Amniotic stem cell (primary cell): ENCODE data around the gene DPEP1.
A peak's percentile ranks its signal among the peaks of the same experiment; 100 is the strongest.
"Not testable (repeated sequence)": the region's sequence is repeated elsewhere in the genome, so short reads cannot be mapped to it uniquely, and the experiment has no call there.

ENCODE experiments used
- DNase-seq: peaks from one replicate; lab custom pipeline; 2025; lab: John Stamatoyannopoulos, UW

The DPEP1 gene

GRCh38 chr16:89619840-89620239 lies 6.4 kb downstream of the DPEP1 start:
- no peak for DNase-seq

- no peak for DNase-seq
These were observed 7.0 kb downstream of the DPEP1 start for GRCh38 chr16:89620406-89620841.

- DNase-seq = no peak
These were observed 7.8 kb downstream of the DPEP1 start for GRCh38 chr16:89621136-89621697.

- DNase-seq = no peak
These were observed 8.4 kb downstream of the DPEP1 start for GRCh38 chr16:89621698-89622409.

- no peak for DNase-seq
These were observed 10.2 kb downstream of the DPEP1 start for GRCh38 chr16:89623511-89624261.

- DNase-seq = no peak
These were observed 11.6 kb downstream of the DPEP1 start for GRCh38 chr16:89624777-89625761.

- DNase-seq = no peak
These were observed 16.6 kb downstream of the DPEP1 start for GRCh38 chr16:89629827-89630610.

- peak; percentile 28 for DNase-seq
These were observed 19.7 kb downstream of the DPEP1 start for GRCh38 chr16:89633064-89633631.

- DNase-seq = not testable (repeated sequence)
These were observed 21.3 kb downstream of the DPEP1 start for GRCh38 chr16:89634463-89635385.

GRCh38 chr16:89636663-89637062 lies 23.2 kb downstream of the DPEP1 start:
- no peak for DNase-seq

- no peak for DNase-seq
These were observed 23.9 kb downstream of the DPEP1 start for GRCh38 chr16:89637379-89637778.

GRCh38 chr16:89638455-89638854 lies 25.0 kb downstream of the DPEP1 start:
- no peak for DNase-seq

- DNase-seq = no peak
These were observed 25.9 kb downstream of the DPEP1 start for GRCh38 chr16:89639385-89639784.

- DNase-seq = no peak
These were observed 28.1 kb downstream of the DPEP1 start for GRCh38 chr16:89641458-89642119.

- DNase-seq = no peak
These were observed 29.1 kb downstream of the DPEP1 start for GRCh38 chr16:89642574-89642973.

- DNase-seq = no peak
These were observed 30.4 kb downstream of the DPEP1 start for GRCh38 chr16:89643769-89644300.

- no peak for DNase-seq
These were observed 31.7 kb downstream of the DPEP1 start for GRCh38 chr16:89645122-89645521.

- DNase-seq = no peak
These were observed 32.8 kb downstream of the DPEP1 start for GRCh38 chr16:89646270-89646669.

- no peak for DNase-seq
These were observed 33.5 kb downstream of the DPEP1 start for GRCh38 chr16:89646906-89647305.
